Liver (tissue), 9 donors: Measurements from ENCODE around the gene BTF3. TPM values are rescaled to one million over a fixed set of nuclear protein-coding genes. Genes with fewer than 3 reads are reported as not detected.

Experiments used
- DNase-seq: peaks from one replicate; pipeline ENCODE4 v3.0.0-alpha.2; 2017; ENCODE audit warnings: low spot score
- H3K27ac ChIP-seq, 2 donors: one replicate each; pipeline ENCODE4 v1.7.0; 2013; ENCODE audit warnings: inconsistent platforms in 2 of 2, low read length in 2 of 2, control low read depth in 1 of 2, low read depth in 1 of 2, mild to moderate bottlenecking in 1 of 2
- H3K27me3 ChIP-seq, 4 donors: one replicate each; pipeline versions ENCODE4 v1.6.1 to v1.7.0; 2013; ENCODE audit warnings: low read length in 3 of 4, inconsistent platforms in 1 of 4, mild to moderate bottlenecking in 1 of 4, moderate library complexity in 1 of 4; ENCODE audit not compliant: control insufficient read depth in 4 of 4, insufficient read depth in 4 of 4
- H3K36me3 ChIP-seq, 4 donors: one replicate each; pipeline versions ENCODE4 v1.6.1 to v1.7.0; 2013; ENCODE audit warnings: low read length in 3 of 4, mild to moderate bottlenecking in 3 of 4, low read depth in 1 of 4, moderate library complexity in 1 of 4; ENCODE audit not compliant: control insufficient read depth in 4 of 4, insufficient read depth in 3 of 4
- H3K4me1 ChIP-seq, 4 donors: one replicate each; pipeline versions ENCODE4 v1.6.1 to v1.7.0; 2013; ENCODE audit warnings: low read length in 3 of 4, mild to moderate bottlenecking in 3 of 4, moderate library complexity in 1 of 4; ENCODE audit not compliant: control insufficient read depth in 4 of 4, insufficient read depth in 4 of 4
- H3K4me3 ChIP-seq, 3 donors: one replicate each; pipeline versions ENCODE4 v1.6.1 to v1.7.0; 2013; ENCODE audit warnings: low read length in 3 of 3, control low read depth in 1 of 3, low read depth in 1 of 3, mild to moderate bottlenecking in 1 of 3
- H3K9ac ChIP-seq, 2 donors: one replicate each; pipeline ENCODE4 v1.7.0; 2013; ENCODE audit warnings: low read length in 2 of 2, mild to moderate bottlenecking in 2 of 2, moderate library complexity in 2 of 2, control low read depth in 1 of 2, low read depth in 1 of 2
- H3K9me3 ChIP-seq, 4 donors: one replicate each; pipeline versions ENCODE4 v1.6.1 to v1.7.0; 2013; ENCODE audit warnings: low read length in 3 of 4; ENCODE audit not compliant: control insufficient read depth in 4 of 4
- ATF3 ChIP-seq: IDR thresholded peaks from 2 replicates; pipeline ENCODE4 v1.6.1; 2016; ENCODE audit warnings: antibody characterized with exemption
- CTCF ChIP-seq: fragments of 150-350 bp; IDR thresholded peaks from 2 replicates; pipeline ENCODE4 v1.5.1; 2017; ENCODE audit warnings: improper control_type of control experiment, low read depth, low read length; ENCODE audit not compliant: missing input control
- EGR1 ChIP-seq, 2 donors: IDR thresholded peaks; 2 replicates each; pipeline ENCODE4 v1.6.1; 2016 to 2018; ENCODE audit warnings: antibody characterized with exemption in 2 of 2, low read depth in 2 of 2
- FOXA1 ChIP-seq: IDR thresholded peaks from 2 replicates; pipeline ENCODE4 v1.6.1; 2016; ENCODE audit warnings: antibody characterized with exemption
- FOXA2 ChIP-seq: IDR thresholded peaks from 2 replicates; pipeline ENCODE4 v1.6.1; 2016; ENCODE audit warnings: antibody characterized with exemption
- GABPA ChIP-seq, 2 donors: IDR thresholded peaks in 1 of 2; conservative IDR thresholded peaks in 1 of 2; 2 replicates each; pipeline ENCODE4 v1.6.1; 2016; ENCODE audit warnings: antibody characterized with exemption in 2 of 2, mild to moderate bottlenecking in 1 of 2, moderate library complexity in 1 of 2
- HNF4A ChIP-seq, 2 donors: conservative IDR thresholded peaks; 2 replicates each; pipeline ENCODE4 v1.6.1; 2016; ENCODE audit warnings: antibody characterized with exemption in 2 of 2, mild to moderate bottlenecking in 2 of 2
- HNF4G ChIP-seq: IDR thresholded peaks from 2 replicates; pipeline ENCODE4 v1.6.1; 2016; ENCODE audit warnings: antibody characterized with exemption
- JUND ChIP-seq, 2 donors: IDR thresholded peaks; 2 replicates each; pipeline ENCODE4 v1.6.1; 2016; ENCODE audit warnings: antibody characterized with exemption in 2 of 2
- NR2F2 ChIP-seq: IDR thresholded peaks from 2 replicates; pipeline ENCODE4 v1.6.1; 2016; ENCODE audit warnings: antibody characterized with exemption
- RAD21 ChIP-seq, 2 donors: IDR thresholded peaks; 2 replicates each; pipeline ENCODE4 v1.6.1; 2016; ENCODE audit warnings: antibody characterized with exemption in 2 of 2, mild to moderate bottlenecking in 2 of 2
- RXRA ChIP-seq, 2 donors: IDR thresholded peaks; 2 replicates each; pipeline ENCODE4 v1.6.1; 2017 to 2018; ENCODE audit warnings: antibody characterized with exemption in 2 of 2, mild to moderate bottlenecking in 1 of 2
- SP1 ChIP-seq: IDR thresholded peaks from 2 replicates; pipeline ENCODE4 v1.6.1; 2018; ENCODE audit warnings: antibody characterized with exemption, mild to moderate bottlenecking
- TAF1 ChIP-seq: conservative IDR thresholded peaks from 2 replicates; pipeline ENCODE4 v1.6.1; 2016; ENCODE audit warnings: antibody characterized with exemption, mild to moderate bottlenecking
- YY1 ChIP-seq: IDR thresholded peaks from 2 replicates; pipeline ENCODE4 v1.6.1; 2016; ENCODE audit warnings: antibody characterized with exemption, mild to moderate bottlenecking
- ZBTB33 ChIP-seq: IDR thresholded peaks from 2 replicates; pipeline ENCODE4 v1.6.1; 2016; ENCODE audit warnings: antibody characterized with exemption
- WGBS: extraction: QIAGEN DNeasy Blood & Tissue Kit; methylation state at CpG from one replicate; pipeline ENCODE4 v1.1.7; 2013; 5-methylcytosine and 5-hydroxymethylcytosine counted together
- polyA plus RNA-seq, 2 donors: library from polyadenylated mRNA; stranded (reverse) in 1 of 2; unstranded in 1 of 2; fragments of 200-250 nt in 1 of 2; fragments of >200 nt in 1 of 2; fragmentation: Nextera tagmentation in 1 of 2; extraction: Ambion mirVana in 1 of 2; gene quantifications; one replicate each; pipeline versions ENCODE4 v1.2.1 to v1.2.3, GENCODE V29; 2013 to 2015
- total RNA-seq, 2 donors: library from RNA; depleted of rRNA; stranded (reverse); fragments of >200 nt; gene quantifications; one replicate each; pipeline ENCODE4 v1.2.3, GENCODE V29; 2014
- donor health status: healthy.
- donor health status: healthy.
- donor health status: healthy.
- donor health status: healthy.
- donor health status: healthy.

BTF3 gene
- total and polyA plus RNA-seq, 4 donors, result 97.5 to 246 (median 213) TPM

GRCh38 chr5:73494721-73495120, 3.5 kb upstream of the BTF3 start:
- Histone ChIP-seq H3K4me1 (peaks cover 0 to 21% (median 12%) of the 10 kb centered on the region in 4 donors), H3K36me3 (no peaks in the 10 kb centered on the region), H3K4me3 (no peak overlapping the region), H3K27me3 (no peaks in the 10 kb centered on the region), H3K27ac (no peak overlapping the region), H3K9ac (no peak overlapping the region), H3K9me3 (no peaks in the 10 kb centered on the region)
- TF ChIP-seq FOXA2 (no peak), FOXA1 (no peak), YY1 (no peak), CTCF (no peak), RAD21 (IDR thresholded peaks at IDR 0.05) (no peak), TAF1 (no peak), NR2F2 (no peak)
- DNase-seq, result no peak

GRCh38 chr5:73495772-73496335, 2.4 kb upstream of the BTF3 start:
- H3K36me3 ChIP-seq, result peaks cover 0 to 3% (median 0%) of the 10 kb centered on the region in 4 donors
- no peak overlapping the region for H3K27ac ChIP-seq
- no peak for DNase-seq
- no peaks in the 10 kb centered on the region for H3K9me3 ChIP-seq
- WGBS, result 87% methylated on average over 4 of the region's 4 CpGs
- TF ChIP-seq HNF4G, result no peak
- peaks cover 0 to 30% (median 16%) of the 10 kb centered on the region in 4 donors for H3K4me1 ChIP-seq
- no peak overlapping the region for H3K9ac ChIP-seq
- no peaks in the 10 kb centered on the region for H3K27me3 ChIP-seq
- H3K4me3 ChIP-seq, result no peak overlapping the region

GRCh38 chr5:73496984-73497457, 1.2 kb upstream of the BTF3 start:
- no peak overlapping the region for H3K27ac ChIP-seq
- H3K4me3 ChIP-seq, result peak overlapping the region in 1 of 3 donors; percentile 99
- H3K9ac ChIP-seq, result no peak overlapping the region

More at GRCh38 chr5:73496984-73497457, 1.2 kb upstream of the BTF3 start:
- Histone ChIP-seq H3K4me1 (peaks cover 0 to 32% (median 17%) of the 10 kb centered on the region in 4 donors), H3K36me3 (peaks cover 2 to 10% (median 4%) of the 10 kb centered on the region in 4 donors), H3K9me3 (no peaks in the 10 kb centered on the region), H3K27me3 (no peaks in the 10 kb centered on the region)
- WGBS, result 82% methylated on average over 1 of the region's 1 CpG
- TF ChIP-seq TAF1, result no peak
- no peak for TF ChIP-seq JUND (IDR thresholded peaks at IDR 0.05)
- TF ChIP-seq CTCF, result no peak
- no peak for TF ChIP-seq FOXA1
- no peak for TF ChIP-seq GABPA (IDR thresholded peaks at IDR 0.05 in 1 of 2, conservative IDR thresholded peaks at IDR 0.05 in 1 of 2)
- no peak for TF ChIP-seq RAD21 (IDR thresholded peaks at IDR 0.05)
- TF ChIP-seq EGR1 (IDR thresholded peaks at IDR 0.05; ENCODE audit: low read depth in 2 of 2), result no peak
- no peak for TF ChIP-seq HNF4A (conservative IDR thresholded peaks at IDR 0.05)
- no peak for TF ChIP-seq ZBTB33
- no peak for TF ChIP-seq ATF3
- no peak for TF ChIP-seq SP1
- no peak for TF ChIP-seq RXRA (IDR thresholded peaks at IDR 0.05)
- no peak for TF ChIP-seq FOXA2
- DNase-seq, result no peak
